ENCODE measurements around the gene PACSIN2. TPM values are rescaled to one million over a fixed set of nuclear protein-coding genes. Genes with fewer than 3 reads are reported as not detected.

The PACSIN2 gene
- total and polyA plus RNA-seq, 2 of the 13 experiments (the other 11 are each of a cell fraction or from before 2014, with no cell fraction given): 54.1 to 68.8 TPM

DNA sequence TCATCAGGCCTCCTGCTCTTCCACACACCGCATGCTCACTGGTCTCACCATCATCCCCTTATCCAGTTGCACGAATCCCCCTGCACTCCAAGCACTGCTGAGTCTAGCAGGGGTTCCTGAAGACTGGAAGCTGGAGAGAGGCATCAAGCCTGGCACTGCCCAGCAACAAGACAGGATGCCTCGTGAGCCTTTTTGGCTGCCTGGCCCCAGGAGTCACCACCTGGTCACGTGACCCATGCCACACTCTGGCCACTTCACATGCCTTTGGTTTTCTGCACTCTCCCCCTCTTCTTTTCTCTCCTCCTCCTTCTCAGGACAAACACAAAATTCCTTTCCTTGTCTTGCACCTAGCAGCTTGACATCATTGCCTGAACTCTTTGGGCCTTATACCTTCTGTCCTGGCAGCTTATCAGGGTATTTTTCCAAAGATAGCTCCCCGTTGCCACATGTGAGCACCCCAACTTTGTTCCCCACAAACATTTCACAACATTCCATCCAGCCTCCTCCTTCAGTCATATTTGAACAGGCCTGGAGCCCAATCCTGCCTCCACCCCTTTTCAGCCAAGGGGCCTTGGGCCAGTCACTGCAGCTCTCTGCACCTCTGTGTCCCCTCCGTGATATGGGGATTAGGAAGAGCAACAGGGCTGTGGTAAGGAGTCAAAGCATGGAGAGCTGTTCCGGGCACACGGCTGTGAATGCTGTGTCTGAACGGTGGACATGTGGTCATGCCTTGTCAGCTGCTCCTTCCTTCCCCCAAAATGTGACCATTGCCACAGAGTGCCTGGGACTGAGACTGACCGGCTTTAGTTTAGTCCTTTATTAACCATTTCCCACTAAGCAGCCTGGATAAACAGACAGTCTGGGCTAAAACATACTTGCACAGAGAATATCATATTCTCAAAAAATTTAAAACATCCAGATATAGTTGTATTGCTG, 2.8 kb upstream of the PACSIN2 start (continued):
- TF ChIP-seq NFAT5 (CRISPR knock-in tag; IDR thresholded peaks at IDR 0.05): no peak
- TF ChIP-seq, protein P1, sequence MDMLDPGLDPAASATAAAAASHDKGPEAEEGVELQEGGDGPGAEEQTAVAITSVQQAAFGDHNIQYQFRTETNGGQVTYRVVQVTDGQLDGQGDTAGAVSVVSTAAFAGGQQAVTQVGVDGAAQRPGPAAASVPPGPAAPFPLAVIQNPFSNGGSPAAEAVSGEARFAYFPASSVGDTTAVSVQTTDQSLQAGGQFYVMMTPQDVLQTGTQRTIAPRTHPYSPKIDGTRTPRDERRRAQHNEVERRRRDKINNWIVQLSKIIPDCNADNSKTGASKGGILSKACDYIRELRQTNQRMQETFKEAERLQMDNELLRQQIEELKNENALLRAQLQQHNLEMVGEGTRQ (IDR thresholded peaks at IDR 0.05; ENCODE audit: low read depth, low read length): 0 out of 2 replicates have a peak, but pooled peaks have one; percentile 46
- TF ChIP-seq, protein P1 (CRISPR knock-in tag; IDR thresholded peaks at IDR 0.05; ENCODE audit: borderline replicate concordance): no peak
- no peak for TF ChIP-seq ZMYM3 (CRISPR knock-in tag; IDR thresholded peaks at IDR 0.05)
- TF ChIP-seq MED1 (CRISPR knock-in tag; IDR thresholded peaks at IDR 0.05): no peak
- no peak for TF ChIP-seq HNRNPH1 (optimal IDR thresholded peaks at IDR 0.05; ENCODE audit: low read depth, low read length)
- TF ChIP-seq ZNF788 (CRISPR knock-in tag; IDR thresholded peaks at IDR 0.05; ENCODE audit: borderline replicate concordance): 0 out of 2 replicates have a peak, but pooled peaks have one; percentile 15
- no peak for TF ChIP-seq ZNF180 (CRISPR knock-in tag; IDR thresholded peaks at IDR 0.05; ENCODE audit: borderline replicate concordance, low read depth)
- TF ChIP-seq, protein P2, sequence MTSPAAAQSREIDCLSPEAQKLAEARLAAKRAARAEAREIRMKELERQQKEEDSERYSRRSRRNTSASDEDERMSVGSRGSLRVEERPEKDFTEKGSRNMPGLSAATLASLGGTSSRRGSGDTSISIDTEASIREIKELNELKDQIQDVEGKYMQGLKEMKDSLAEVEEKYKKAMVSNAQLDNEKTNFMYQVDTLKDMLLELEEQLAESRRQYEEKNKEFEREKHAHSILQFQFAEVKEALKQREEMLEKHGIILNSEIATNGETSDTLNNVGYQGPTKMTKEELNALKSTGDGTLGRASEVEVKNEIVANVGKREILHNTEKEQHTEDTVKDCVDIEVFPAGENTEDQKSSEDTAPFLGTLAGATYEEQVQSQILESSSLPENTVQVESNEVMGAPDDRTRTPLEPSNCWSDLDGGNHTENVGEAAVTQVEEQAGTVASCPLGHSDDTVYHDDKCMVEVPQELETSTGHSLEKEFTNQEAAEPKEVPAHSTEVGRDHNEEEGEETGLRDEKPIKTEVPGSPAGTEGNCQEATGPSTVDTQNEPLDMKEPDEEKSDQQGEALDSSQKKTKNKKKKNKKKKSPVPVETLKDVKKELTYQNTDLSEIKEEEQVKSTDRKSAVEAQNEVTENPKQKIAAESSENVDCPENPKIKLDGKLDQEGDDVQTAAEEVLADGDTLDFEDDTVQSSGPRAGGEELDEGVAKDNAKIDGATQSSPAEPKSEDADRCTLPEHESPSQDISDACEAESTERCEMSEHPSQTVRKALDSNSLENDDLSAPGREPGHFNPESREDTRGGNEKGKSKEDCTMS (CRISPR knock-in tag; conservative IDR thresholded peaks at IDR 0.05): 0 out of 2 replicates have a peak, but pooled peaks have one; percentile 17
- TF ChIP-seq TARDBP (CRISPR knock-in tag; IDR thresholded peaks at IDR 0.05): no peak
- 0 out of 2 replicates have a peak, but pooled peaks have one; percentile 14 for TF ChIP-seq ZNF441 (CRISPR knock-in tag; IDR thresholded peaks at IDR 0.05; ENCODE audit: borderline replicate concordance)
- TF ChIP-seq ZBTB38 (CRISPR knock-in tag; IDR thresholded peaks at IDR 0.05): peak; percentile 27
